ENCODE results near the gene ANKRD33B. TPM values are rescaled to one million over a fixed set of nuclear protein-coding genes. Genes with fewer than 3 reads are reported as not detected.
"Not testable (repeated sequence)": the region's sequence is repeated elsewhere in the genome, so short reads cannot be mapped to it uniquely, and the experiment has no call there.

Gene ANKRD33B
- total RNA-seq, 6 donors from 2014 or later: 3.1 to 10.5 (median 7.9) TPM

GRCh38 chr5:10542055-10542550 lies 21.8 kb upstream of the ANKRD33B start:
- ATAC-seq (ENCODE audit: low FRiP score in 2 of 2): no peak
- Histone ChIP-seq H3K4me3 (no peak overlapping the region), H3K36me3 (no peaks in the 10 kb centered on the region), H3K27ac (no peak overlapping the region), H3K4me1 (peaks cover 5 to 22% (median 6%) of the 10 kb centered on the region in 4 donors), H3K9me3 (no peaks in the 10 kb centered on the region), H3K27me3 (no peaks in the 10 kb centered on the region)
- TF ChIP-seq EP300 (IDR thresholded peaks at IDR 0.05): no peak
- TF ChIP-seq CTCF (IDR thresholded peaks at IDR 0.05): no peak
- WGBS, 2 donors: 81 to 90% methylated on average over 2 of the region's 2 CpGs
- no peak for DNase-seq

GRCh38 chr5:10543585-10544040 lies 20.3 kb upstream of the ANKRD33B start:
- Histone ChIP-seq H3K27ac (no peak overlapping the region), H3K4me1 (peaks cover 0 to 9% (median 4%) of the 10 kb centered on the region in 4 donors), H3K27me3 (no peaks in the 10 kb centered on the region), H3K4me3 (no peak overlapping the region), H3K9me3 (no peaks in the 10 kb centered on the region), H3K36me3 (no peaks in the 10 kb centered on the region)
- TF ChIP-seq EP300 (IDR thresholded peaks at IDR 0.05) (no peak), POLR2AphosphoS5 (IDR thresholded peaks at IDR 0.05) (no peak)
- 49 to 55% methylated on average over 7 of the region's 7 CpGs for WGBS, 2 donors
- no peak for DNase-seq
- no peak for ATAC-seq (ENCODE audit: low FRiP score in 2 of 2)

GRCh38 chr5:10545084-10545483 lies 18.8 kb upstream of the ANKRD33B start:
- no peaks in the 10 kb centered on the region for H3K4me1 ChIP-seq
- no peaks in the 10 kb centered on the region for H3K27me3 ChIP-seq
- TF ChIP-seq POLR2AphosphoS5 (IDR thresholded peaks at IDR 0.05) (no peak), CTCF (IDR thresholded peaks at IDR 0.05) (no peak), EP300 (IDR thresholded peaks at IDR 0.05) (no peak), POLR2A (IDR thresholded peaks at IDR 0.05) (no peak)
- ATAC-seq (ENCODE audit: low FRiP score in 2 of 2): no peak
- WGBS, 2 donors: 72 to 80% methylated on average over 8 of the region's 8 CpGs
- H3K9me3 ChIP-seq: no peaks in the 10 kb centered on the region
- H3K4me3 ChIP-seq: no peak overlapping the region
- H3K27ac ChIP-seq: no peak overlapping the region
- no peak for DNase-seq
- no peaks in the 10 kb centered on the region for H3K36me3 ChIP-seq

- Histone ChIP-seq H3K27ac (no peak overlapping the region), H3K9me3 (no peaks in the 10 kb centered on the region), H3K27me3 (no peaks in the 10 kb centered on the region), H3K4me1 (no peaks in the 10 kb centered on the region), H3K4me3 (no peak overlapping the region), H3K36me3 (no peaks in the 10 kb centered on the region)
- ATAC-seq (ENCODE audit: low FRiP score in 2 of 2): no peak
- WGBS, 2 donors: 47 to 58% methylated on average over 7 of the region's 7 CpGs
- no peak for DNase-seq
- no peak for TF ChIP-seq CTCF (IDR thresholded peaks at IDR 0.05)
- no peak for TF ChIP-seq POLR2AphosphoS5 (IDR thresholded peaks at IDR 0.05)
These were observed 17.7 kb upstream of the ANKRD33B start for GRCh38 chr5:10546186-10546585.

GRCh38 chr5:10548418-10549122 lies 15.3 kb upstream of the ANKRD33B start:
- no peak overlapping the region for H3K4me3 ChIP-seq
- no peak for DNase-seq

GRCh38 chr5:10549123-10549514 lies 14.8 kb upstream of the ANKRD33B start:
- H3K9me3 ChIP-seq; DNase-seq; H3K27me3 ChIP-seq; H3K4me3 ChIP-seq; H3K27ac ChIP-seq; H3K4me1 ChIP-seq; ATAC-seq (ENCODE audit: low FRiP score in 2 of 2); H3K36me3 ChIP-seq: not testable (repeated sequence)
- 93 to 95% methylated on average over 30 of the region's 30 CpGs for WGBS, 2 donors

More at GRCh38 chr5:10548418-10549122, 15.3 kb upstream of the ANKRD33B start:
- TF ChIP-seq POLR2A (IDR thresholded peaks at IDR 0.05) (no peak), POLR2AphosphoS5 (IDR thresholded peaks at IDR 0.05) (no peak), CTCF (IDR thresholded peaks at IDR 0.05) (no peak), EP300 (IDR thresholded peaks at IDR 0.05) (no peak)
- Histone ChIP-seq H3K4me1 (peaks cover 0 to 8% (median 0%) of the 10 kb centered on the region in 4 donors), H3K9me3 (no peaks in the 10 kb centered on the region), H3K36me3 (no peaks in the 10 kb centered on the region), H3K27ac (no peak overlapping the region), H3K27me3 (no peaks in the 10 kb centered on the region)
- WGBS, 2 donors: 89 to 91% methylated on average over 48 of the region's 48 CpGs
- ATAC-seq (ENCODE audit: low FRiP score in 2 of 2): no peak

Data from upper lobe of left lung (tissue), 6 donors.